ENCODE data around the gene WFDC10A. TPM values are rescaled to one million over a fixed set of nuclear protein-coding genes. Genes with fewer than 3 reads are reported as not detected.
"Not testable (repeated sequence)": the region's sequence is repeated elsewhere in the genome, so short reads cannot be mapped to it uniquely, and the experiment has no call there.

The WFDC10A gene
- not detected for total RNA-seq

GRCh38 chr20:45629496-45630100 is at the start of gene WFDC10A:
WFDC10A (plus strand) TSS chr20:45629739; CDS start chr20:45629814, 75 bp downstream.
- peak; percentile 81 for ATAC-seq

GRCh38 chr20:45581702-45582101 is 47.8 kb upstream of the WFDC10A start:
- ATAC-seq = no peak

- ATAC-seq = no peak
These were observed 46.0 kb upstream of the WFDC10A start for GRCh38 chr20:45583502-45583901.

- ATAC-seq = not testable (repeated sequence)
These were observed 45.2 kb upstream of the WFDC10A start for GRCh38 chr20:45584294-45584693.

GRCh38 chr20:45585986-45586385 is 43.6 kb upstream of the WFDC10A start:
- not testable (repeated sequence) for ATAC-seq

- no peak for ATAC-seq
These were observed 40.7 kb upstream of the WFDC10A start for GRCh38 chr20:45588800-45589199.

- no peak for ATAC-seq
These were observed 39.8 kb upstream of the WFDC10A start for GRCh38 chr20:45589725-45590124.

GRCh38 chr20:45592574-45593189 is 36.9 kb upstream of the WFDC10A start:
- peak; percentile 46 for ATAC-seq

GRCh38 chr20:45593498-45593897 is 36.0 kb upstream of the WFDC10A start:
- no peak for ATAC-seq

- ATAC-seq = no peak
These were observed 34.3 kb upstream of the WFDC10A start for GRCh38 chr20:45595235-45595634.

- no peak for ATAC-seq
These were observed 21.7 kb upstream of the WFDC10A start for GRCh38 chr20:45607810-45608209.

- ATAC-seq = no peak
These were observed 18.5 kb upstream of the WFDC10A start for GRCh38 chr20:45611054-45611453.

- no peak for ATAC-seq
These were observed 17.2 kb upstream of the WFDC10A start for GRCh38 chr20:45612314-45612713.

- ATAC-seq = no peak
These were observed 11.9 kb upstream of the WFDC10A start for GRCh38 chr20:45617591-45617990.

- no peak for ATAC-seq
These were observed 7.9 kb upstream of the WFDC10A start for GRCh38 chr20:45621593-45621992.

GRCh38 chr20:45626540-45626939 is 3.0 kb upstream of the WFDC10A start:
- ATAC-seq = no peak

GRCh38 chr20:45630371-45630770 is 832 bp downstream of the WFDC10A start:
- no peak for ATAC-seq

GRCh38 chr20:45631184-45631583 is 1.6 kb downstream of the WFDC10A start, which contains the start of gene WFDC9:
WFDC9 (minus strand) TSS chr20:45631284; CDS start chr20:45610181, 21,103 bp downstream.
- ATAC-seq = no peak

- no peak for ATAC-seq
These were observed 7.0 kb downstream of the WFDC10A start for GRCh38 chr20:45636513-45636912.

GRCh38 chr20:45639687-45640086 is 10.1 kb downstream of the WFDC10A start:
- ATAC-seq = no peak

GRCh38 chr20:45641076-45641475 is 11.5 kb downstream of the WFDC10A start:
- ATAC-seq = not testable (repeated sequence)

- ATAC-seq = not testable (repeated sequence)
These were observed 16.3 kb downstream of the WFDC10A start for GRCh38 chr20:45645869-45646268.

GRCh38 chr20:45646875-45647274 is 17.3 kb downstream of the WFDC10A start:
- no peak for ATAC-seq

GRCh38 chr20:45647441-45648050 is 18.0 kb downstream of the WFDC10A start:
- peak; percentile 10 for ATAC-seq

All from esophagus mucosa (tissue), 1 donor.